H1 (cell line): ENCODE data around the gene PRDX3. TPM values are rescaled to one million over a fixed set of nuclear protein-coding genes. Genes with fewer than 3 reads are reported as not detected.

Source experiments
- CTCF ChIA-PET: fragments of 300-600 bp; sonication (Branson Sonifier 250); formaldehyde crosslinking; loops from one replicate; lab custom pipeline; 2021; ENCODE audit not compliant: partially characterized antibody; lab: Charles Lee
- POLR2A ChIA-PET: fragments of 300-600 bp; sonication (Branson Sonifier 250); formaldehyde crosslinking; loops from one replicate; lab custom pipeline; 2021; ENCODE audit warnings: inconsistent platforms; ENCODE audit not compliant: partially characterized antibody; lab: Charles Lee
- DNase-seq, 2 experiments: peaks; one replicate each; pipeline versions ENCODE4 v3.0.0 to v3.0.0-alpha.2; 2010 to 2022; ENCODE audit warnings: low spot score in 2 of 2, low read depth in 1 of 2, mixed read lengths in 1 of 2
- FAIRE-seq: peaks from 2 replicates; lab custom pipeline; 2011; peaks lifted over from hg19 to GRCh38; lab: Jason Lieb, UNC
- H2AFZ ChIP-seq: 2 replicates; pipeline ENCODE4 v1.8.1; 2012; ENCODE audit warnings: low read length, inconsistent platforms
- H2AK5ac ChIP-seq: 2 replicates; pipeline ENCODE4 v1.6.1; 2013; ENCODE audit warnings: low read depth, low read length
- H2BK120ac ChIP-seq: replicated peaks from 2 replicates; pipeline ENCODE3; 2013; ENCODE audit warnings: low read depth, low read length, inconsistent platforms
- H2BK12ac ChIP-seq: 2 replicates; pipeline ENCODE4 v1.6.1; 2013; ENCODE audit warnings: low read depth, low read length
- H2BK15ac ChIP-seq: 2 replicates; pipeline ENCODE4 v1.6.1; 2013; ENCODE audit warnings: low read length
- H2BK20ac ChIP-seq: 2 replicates; pipeline ENCODE4 v1.6.1; 2013; ENCODE audit warnings: low read length
- H2BK5ac ChIP-seq: 2 replicates; pipeline ENCODE4 v1.6.1; 2013; ENCODE audit warnings: low read depth, low read length
- H3K14ac ChIP-seq: 2 replicates; pipeline ENCODE4 v1.6.1; 2013; ENCODE audit warnings: inconsistent platforms; ENCODE audit not compliant: insufficient read length
- H3K18ac ChIP-seq: 2 replicates; pipeline ENCODE4 v1.6.1; 2013; ENCODE audit warnings: low read length; ENCODE audit errors: extremely low read depth
- H3K23ac ChIP-seq: 2 replicates; pipeline ENCODE4 v1.6.1; 2013; ENCODE audit warnings: inconsistent platforms; ENCODE audit not compliant: insufficient read length
- H3K23me2 ChIP-seq: 2 replicates; pipeline ENCODE4 v1.6.1; 2013; ENCODE audit warnings: low read depth, low read length
- H3K27ac ChIP-seq: 2 replicates; pipeline ENCODE4 v1.6.1; 2011; ENCODE audit warnings: low read depth, low read length, inconsistent platforms
- H3K27me3 ChIP-seq, 4 experiments: replicated peaks in 1 of 4; 1 replicate in 1 of 4; 2 replicates in 3 of 4; pipeline versions ENCODE4 v1.6.1 to v1.8.1; 2011 to 2013; ENCODE audit warnings: low read length in 3 of 4, mild to moderate bottlenecking in 3 of 4, inconsistent platforms in 2 of 4, mixed read lengths in 2 of 4, moderate library complexity in 1 of 4; ENCODE audit not compliant: control insufficient read depth in 3 of 4, insufficient read depth in 3 of 4; ENCODE audit errors: extremely low read depth in 1 of 4
- H3K36me3 ChIP-seq, 4 experiments: 2 replicates each; pipeline versions ENCODE4 v1.6.1 to v1.8.1; 2011 to 2013; ENCODE audit warnings: mild to moderate bottlenecking in 4 of 4, low read length in 3 of 4, moderate library complexity in 2 of 4, control low read depth in 1 of 4, inconsistent platforms in 1 of 4; ENCODE audit not compliant: insufficient read depth in 4 of 4, control insufficient read depth in 2 of 4
- H3K4ac ChIP-seq: replicated peaks from 2 replicates; pipeline ENCODE3; 2013; ENCODE audit warnings: low read length, low read depth, mixed read lengths, inconsistent platforms; ENCODE audit not compliant: insufficient read length
- H3K4me1 ChIP-seq, 4 experiments: replicated peaks in 1 of 4; 1 replicate in 1 of 4; 2 replicates in 3 of 4; pipeline versions ENCODE4 v1.6.1 to v1.8.1; 2011 to 2013; ENCODE audit warnings: low read length in 3 of 4, inconsistent platforms in 2 of 4, mixed read lengths in 1 of 4; ENCODE audit not compliant: insufficient read depth in 4 of 4, control insufficient read depth in 3 of 4
- H3K4me2 ChIP-seq, 2 experiments: 2 replicates each; pipeline versions ENCODE4 v1.6.1 to v1.8.1; 2011 to 2013; ENCODE audit warnings: low read depth in 2 of 2, low read length in 2 of 2, control low read depth in 1 of 2, inconsistent platforms in 1 of 2, mild to moderate bottlenecking in 1 of 2; ENCODE audit not compliant: insufficient read depth in 1 of 2
- H3K4me3 ChIP-seq, 4 experiments: fragments of 200-600, 300-600 bp in 1 of 4; sonication (generic), shearing (Covaris generic), sonication (Bioruptor Twin) in 1 of 4; 2 replicates each; pipeline versions ENCODE4 v1.5.1 to v1.8.1; 2011 to 2016; ENCODE audit warnings: low read length in 4 of 4, low read depth in 3 of 4, control low read depth in 2 of 4, inconsistent platforms in 2 of 4, mild to moderate bottlenecking in 2 of 4, mixed read lengths in 1 of 4, moderate library complexity in 1 of 4; ENCODE audit not compliant: insufficient read depth in 2 of 4; ENCODE audit errors: extremely low read depth in 1 of 4
- H3K56ac ChIP-seq: replicated peaks from 2 replicates; pipeline ENCODE3; 2013; ENCODE audit warnings: low read depth, mild to moderate bottlenecking, mixed read lengths, low read length, inconsistent platforms; ENCODE audit not compliant: insufficient read length
- H3K79me1 ChIP-seq: 2 replicates; pipeline ENCODE4 v1.6.1; 2013; ENCODE audit warnings: low read depth, low read length, control low read depth
- H3K79me2 ChIP-seq, 2 experiments: 2 replicates each; pipeline versions ENCODE4 v1.6.1 to v1.8.1; 2012 to 2013; ENCODE audit warnings: low read length in 2 of 2, mild to moderate bottlenecking in 2 of 2, inconsistent platforms in 1 of 2; ENCODE audit not compliant: insufficient read depth in 2 of 2, control insufficient read depth in 1 of 2
- H3K9ac ChIP-seq, 4 experiments: replicated peaks in 1 of 4; 1 replicate in 1 of 4; 2 replicates in 3 of 4; pipeline versions ENCODE4 v1.6.1 to v1.8.1; 2011 to 2013; ENCODE audit warnings: low read depth in 3 of 4, low read length in 3 of 4, control low read depth in 2 of 4, mild to moderate bottlenecking in 2 of 4, moderate library complexity in 2 of 4, inconsistent platforms in 1 of 4; ENCODE audit errors: extremely low read depth in 1 of 4
- H3K9me3 ChIP-seq, 2 experiments: 2 replicates each; pipeline versions ENCODE4 v1.6.1 to v1.8.1; 2012 to 2013; ENCODE audit warnings: mild to moderate bottlenecking in 2 of 2, moderate library complexity in 2 of 2, control low read depth in 1 of 2, inconsistent platforms in 1 of 2, low read depth in 1 of 2, low read length in 1 of 2, mixed read lengths in 1 of 2; ENCODE audit not compliant: insufficient read depth in 2 of 2
- H4K20me1 ChIP-seq, 2 experiments: replicated peaks in 1 of 2; 2 replicates each; pipeline versions ENCODE3 to v1.8.1; 2011 to 2013; ENCODE audit warnings: inconsistent platforms in 2 of 2, low read length in 2 of 2, mild to moderate bottlenecking in 1 of 2; ENCODE audit not compliant: insufficient read depth in 2 of 2, control insufficient read depth in 1 of 2
- H4K5ac ChIP-seq: 2 replicates; pipeline ENCODE4 v1.6.1; 2013; ENCODE audit warnings: low read length, low read depth, mixed read lengths, inconsistent platforms; ENCODE audit not compliant: insufficient read length
- H4K8ac ChIP-seq: 2 replicates; pipeline ENCODE4 v1.8.0; 2013; ENCODE audit warnings: mild to moderate bottlenecking, moderate library complexity, low read length, inconsistent platforms; ENCODE audit not compliant: insufficient read depth; ENCODE audit errors: extremely low read depth
- H4K91ac ChIP-seq: replicated peaks from 2 replicates; pipeline ENCODE3; 2013; ENCODE audit warnings: low read length, mixed read lengths, inconsistent platforms; ENCODE audit not compliant: insufficient read length
- POLR2AphosphoS5 ChIP-seq: IDR thresholded peaks from 2 replicates; pipeline ENCODE4 v1.6.1; 2011; ENCODE audit warnings: low read depth, low read length
- SP1 ChIP-seq: IDR thresholded peaks from 2 replicates; pipeline ENCODE4 v1.6.1; 2011; ENCODE audit warnings: low read depth, low read length
- WGBS, 2 experiments: shearing (Covaris generic) in 1 of 2; methylation state at CpG; one replicate each; pipeline versions ENCODE4 v1.1.6 to v1.1.7; 2013 to 2015; ENCODE audit warnings: low lambda C conversion rate in 2 of 2, mixed read lengths in 2 of 2, inconsistent platforms in 1 of 2, low coverage in 1 of 2, missing lambda C conversion rate in 1 of 2; ENCODE audit not compliant: insufficient replicate concordance in 2 of 2, insufficient coverage in 1 of 2, insufficient read length in 1 of 2; ENCODE audit errors: extremely low coverage in 1 of 2, missing lambda C conversion rate in 1 of 2; 5-methylcytosine and 5-hydroxymethylcytosine counted together
- polyA plus RNA-seq, 7 experiments: library from polyadenylated mRNA; depleted of rRNA in 3 of 7; stranded (reverse) in 5 of 7; unstranded in 2 of 7; fragments of >200 nt in 5 of 7; fragments of 200-250 nt in 2 of 7; gene quantifications; 1 replicate in 5 of 7; 2 replicates in 1 of 7; 4 replicates in 1 of 7; pipeline versions ENCODE4 v1.2.1 to v1.2.3, GENCODE V29; 2011 to 2013; ENCODE audit warnings: missing spikeins in 2 of 7, mixed read lengths in 2 of 7
- total RNA-seq: library from RNA; stranded (reverse); fragmentation: NEBNext Ultra II Directional; extraction: Animal tissue kit (Norgen Biotek cat#: 25700); gene quantifications from 2 replicates; pipeline ENCODE4 v1.2.1, GENCODE V29; 2021
- TF ChIP-seq, protein P1 (sequence below): IDR thresholded peaks from 2 replicates; pipeline ENCODE4 v1.6.1; 2012; ENCODE audit warnings: inconsistent platforms

Gene PRDX3
- total and polyA plus RNA-seq, 2 of the 8 experiments (the other 6 are each of a cell fraction or from before 2014, with no cell fraction given): 201 to 208 TPM

DNA sequence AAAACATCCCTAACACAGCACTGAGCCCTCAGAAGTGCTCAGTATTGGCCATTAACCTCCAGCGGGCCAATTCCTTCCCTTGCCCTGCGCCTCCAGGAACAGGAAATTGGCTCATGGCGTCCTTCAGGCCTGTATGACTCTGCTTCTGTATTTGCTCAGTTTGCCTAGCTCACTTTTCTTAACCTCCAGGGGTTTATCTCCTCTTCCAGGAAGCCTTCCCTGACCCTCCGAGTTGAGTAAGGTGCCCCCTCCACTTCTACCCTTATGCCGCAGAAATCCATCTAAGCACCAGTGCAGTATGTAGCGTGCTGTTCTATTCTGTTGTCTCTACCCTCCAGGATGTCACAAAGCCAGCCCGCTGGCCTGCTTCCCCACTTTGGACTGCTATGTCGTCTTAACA, 12.0 kb downstream of the PRDX3 start:
- H3K14ac ChIP-seq: no peak overlapping the region
- ChIA-PET POLR2A (interaction anchor here (0.6 kb wide), 1 partner anchor 19 kb away, joined by 3 read pairs; no protein-coding TSS in a partner anchor), CTCF (no interaction called here)
- H2AK5ac ChIP-seq: no peak overlapping the region
- H2AFZ ChIP-seq: no peak overlapping the region
- FAIRE-seq (no peak), DNase-seq (no peak)
- H2BK12ac ChIP-seq: no peak overlapping the region
- no peak overlapping the region for H2BK120ac ChIP-seq
- no peak overlapping the region for H4K5ac ChIP-seq
- no peaks in the 10 kb centered on the region for H3K79me1 ChIP-seq
- H2BK15ac ChIP-seq: no peak overlapping the region
- H3K36me3 ChIP-seq: peaks cover 18 to 41% (median 29%) of the 10 kb centered on the region in 4 experiments
- H3K23me2 ChIP-seq: peaks cover 10% of the 10 kb centered on the region
- no peaks in the 10 kb centered on the region for H3K79me2 ChIP-seq
- no peak overlapping the region for H3K56ac ChIP-seq
- H2BK20ac ChIP-seq: no peak overlapping the region
- peak overlapping the region in 1 of 2 experiments; percentile 87; a peak in 2 of 4 replicates for H3K4me2 ChIP-seq
- peaks cover 0 to 5% (median 0%) of the 10 kb centered on the region in 4 experiments; a peak in 2 of 7 replicates for H3K4me1 ChIP-seq
- H4K20me1 ChIP-seq: no peaks in the 10 kb centered on the region
- no peak overlapping the region; the same call in 1 of the 2 replicates for H4K8ac ChIP-seq
- no peaks in the 10 kb centered on the region; a peak in 1 of 4 replicates for H3K9me3 ChIP-seq
- no peak overlapping the region for H3K27ac ChIP-seq
- WGBS, 2 experiments: 75% methylated on average over 8 of the region's 8 CpGs; no CpG with 5 or more reads in 1 of the 2 experiments
- no peak overlapping the region for H3K18ac ChIP-seq
- no peak for TF ChIP-seq SP1
- TF ChIP-seq, protein P1, sequence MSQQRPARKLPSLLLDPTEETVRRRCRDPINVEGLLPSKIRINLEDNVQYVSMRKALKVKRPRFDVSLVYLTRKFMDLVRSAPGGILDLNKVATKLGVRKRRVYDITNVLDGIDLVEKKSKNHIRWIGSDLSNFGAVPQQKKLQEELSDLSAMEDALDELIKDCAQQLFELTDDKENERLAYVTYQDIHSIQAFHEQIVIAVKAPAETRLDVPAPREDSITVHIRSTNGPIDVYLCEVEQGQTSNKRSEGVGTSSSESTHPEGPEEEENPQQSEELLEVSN: no peak
- 0 out of 2 replicates have a peak, but pooled peaks have one; percentile 40 for TF ChIP-seq POLR2AphosphoS5
- H4K91ac ChIP-seq: no peak overlapping the region
- H3K27me3 ChIP-seq: no peaks in the 10 kb centered on the region; a peak in 2 of 7 replicates
- no peak overlapping the region for H3K23ac ChIP-seq
- no peak overlapping the region for H3K4ac ChIP-seq
- no peak overlapping the region for H3K9ac ChIP-seq
- no peak overlapping the region; a peak in 2 of 8 replicates for H3K4me3 ChIP-seq
- H2BK5ac ChIP-seq: no peak overlapping the region
